ENCODE measurements around the gene KDM5C. TPM values are rescaled to one million over a fixed set of nuclear protein-coding genes. Genes with fewer than 3 reads are reported as not detected.

Gene KDM5C
- total and polyA plus RNA-seq, 2 of the 8 experiments (the other 6 are each of a cell fraction or from before 2014, with no cell fraction given), result 42.4 to 82.2 TPM

DNA sequence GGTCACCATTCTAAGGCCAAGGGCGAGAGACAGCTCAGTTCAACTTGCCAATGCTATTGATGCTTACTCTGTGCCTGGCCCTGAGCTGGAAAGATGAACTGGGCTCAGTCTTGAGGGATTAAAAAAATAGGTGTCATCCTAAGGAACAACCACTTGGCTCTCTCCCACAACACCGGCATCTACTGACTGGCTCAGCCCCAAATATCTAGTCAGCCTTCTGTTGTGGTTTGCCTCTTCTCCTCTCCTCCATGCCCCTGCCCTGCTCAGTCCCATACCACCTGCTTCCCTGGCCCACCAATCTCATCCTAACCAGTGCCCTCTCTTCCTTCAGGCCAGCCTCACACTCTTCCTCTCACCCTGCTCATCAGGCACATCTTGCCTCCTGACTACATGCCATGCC lies 29.6 kb downstream of the KDM5C start:
- Histone ChIP-seq H3K27me3 (replicated peaks in 1 of 4; ENCODE audit: control insufficient read depth in 3 of 4, extremely low read depth in 1 of 4, insufficient read depth in 3 of 4, low read length in 3 of 4) (no peaks in the 10 kb centered on the region), H2BK20ac (ENCODE audit: low read length) (no peak overlapping the region), H3K27ac (ENCODE audit: low read depth, low read length) (no peak overlapping the region), H3K79me2 (ENCODE audit: control insufficient read depth in 1 of 2, insufficient read depth in 2 of 2, low read length in 2 of 2) (no peaks in the 10 kb centered on the region), H3K9ac (replicated peaks in 1 of 4; ENCODE audit: extremely low read depth in 1 of 4, low read depth in 3 of 4, low read length in 3 of 4) (no peak overlapping the region), H3K56ac (replicated peaks; ENCODE audit: insufficient read length, low read depth, low read length) (no peak overlapping the region), H3K4me2 (ENCODE audit: insufficient read depth in 1 of 2, low read depth in 2 of 2, low read length in 2 of 2) (no peak overlapping the region), H2AK5ac (ENCODE audit: low read depth, low read length) (no peak overlapping the region), H2BK15ac (ENCODE audit: low read length) (no peak overlapping the region), H3K79me1 (ENCODE audit: low read depth, low read length) (no peaks in the 10 kb centered on the region), H3K4ac (replicated peaks; ENCODE audit: insufficient read length, low read depth, low read length) (no peak overlapping the region), H3K36me3 (ENCODE audit: control insufficient read depth in 2 of 4, insufficient read depth in 4 of 4, low read length in 3 of 4) (peaks cover 9 to 68% (median 46%) of the 10 kb centered on the region in 4 experiments; a peak in 6 of 8 replicates), H3K9me3 (ENCODE audit: insufficient read depth in 2 of 2, low read depth in 1 of 2, low read length in 1 of 2) (no peaks in the 10 kb centered on the region), H3K18ac (ENCODE audit: extremely low read depth, low read length) (no peak overlapping the region), H2BK5ac (ENCODE audit: low read depth, low read length) (no peak overlapping the region), H4K91ac (replicated peaks; ENCODE audit: insufficient read length, low read length) (no peak overlapping the region), H4K20me1 (replicated peaks in 1 of 2; ENCODE audit: control insufficient read depth in 1 of 2, insufficient read depth in 2 of 2, low read length in 2 of 2) (peaks cover 0 to 4% of the 10 kb centered on the region in 2 experiments), H2AFZ (ENCODE audit: low read length) (no peak overlapping the region), H2BK12ac (ENCODE audit: low read depth, low read length) (no peak overlapping the region), H3K23ac (ENCODE audit: insufficient read length) (no peak overlapping the region), H4K8ac (ENCODE audit: extremely low read depth, insufficient read depth, low read length) (no peak overlapping the region; the same call in 1 of the 2 replicates), H4K5ac (ENCODE audit: insufficient read length, low read depth, low read length) (no peak overlapping the region), H2BK120ac (replicated peaks; ENCODE audit: low read depth, low read length) (no peak overlapping the region), H3K23me2 (ENCODE audit: low read depth, low read length) (no peaks in the 10 kb centered on the region), H3K4me1 (replicated peaks in 1 of 4; ENCODE audit: control insufficient read depth in 3 of 4, insufficient read depth in 4 of 4, low read length in 3 of 4) (no peaks in the 10 kb centered on the region), H3K14ac (ENCODE audit: insufficient read length) (no peak overlapping the region), H3K4me3 (ENCODE audit: extremely low read depth in 1 of 4, insufficient read depth in 2 of 4, low read depth in 3 of 4, low read length in 4 of 4) (no peak overlapping the region)
- no peak for FAIRE-seq
- WGBS, 2 experiments (ENCODE audit: extremely low coverage in 1 of 2, insufficient coverage in 1 of 2, insufficient read length in 1 of 2, insufficient replicate concordance in 2 of 2, low coverage in 1 of 2, low lambda C conversion rate in 2 of 2, missing lambda C conversion rate in 1 of 2), result 100% methylated on average over 2 of the region's 2 CpGs; no CpG with 5 or more reads in 1 of the 2 experiments
- POLR2A ChIA-PET (ENCODE audit: partially characterized antibody), result interaction anchor here (1.0 to 1.5 kb wide), 2 partner anchors 8 to 10 kb away, joined by 3 to 4 read pairs; no protein-coding TSS in a partner anchor
- TF ChIP-seq TBP (IDR thresholded peaks at IDR 0.05; ENCODE audit: low read depth, low read length) (no peak), BACH1 (IDR thresholded peaks at IDR 0.05; ENCODE audit: low read length) (no peak), POU5F1 (IDR thresholded peaks at IDR 0.05; ENCODE audit: low read depth, low read length) (no peak), CHD1 (IDR thresholded peaks at IDR 0.05; ENCODE audit: low read depth, low read length) (no peak), BCL11A (IDR thresholded peaks at IDR 0.05; ENCODE audit: low read depth in 2 of 2, low read length in 2 of 2) (no peak), EGR1 (IDR thresholded peaks at IDR 0.05; ENCODE audit: borderline replicate concordance, low read depth, low read length) (no peak), RXRA (IDR thresholded peaks at IDR 0.05; ENCODE audit: insufficient read depth, low read depth, low read length) (no peak), PHF8 (conservative IDR thresholded peaks at IDR 0.05; ENCODE audit: low read depth, low read length) (no peak), SUZ12 (IDR thresholded peaks at IDR 0.05; ENCODE audit: low read length) (no peak)
- TF ChIP-seq, protein P1, sequence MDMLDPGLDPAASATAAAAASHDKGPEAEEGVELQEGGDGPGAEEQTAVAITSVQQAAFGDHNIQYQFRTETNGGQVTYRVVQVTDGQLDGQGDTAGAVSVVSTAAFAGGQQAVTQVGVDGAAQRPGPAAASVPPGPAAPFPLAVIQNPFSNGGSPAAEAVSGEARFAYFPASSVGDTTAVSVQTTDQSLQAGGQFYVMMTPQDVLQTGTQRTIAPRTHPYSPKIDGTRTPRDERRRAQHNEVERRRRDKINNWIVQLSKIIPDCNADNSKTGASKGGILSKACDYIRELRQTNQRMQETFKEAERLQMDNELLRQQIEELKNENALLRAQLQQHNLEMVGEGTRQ (IDR thresholded peaks at IDR 0.05; ENCODE audit: low read length), result no peak
- TF ChIP-seq, protein P2, sequence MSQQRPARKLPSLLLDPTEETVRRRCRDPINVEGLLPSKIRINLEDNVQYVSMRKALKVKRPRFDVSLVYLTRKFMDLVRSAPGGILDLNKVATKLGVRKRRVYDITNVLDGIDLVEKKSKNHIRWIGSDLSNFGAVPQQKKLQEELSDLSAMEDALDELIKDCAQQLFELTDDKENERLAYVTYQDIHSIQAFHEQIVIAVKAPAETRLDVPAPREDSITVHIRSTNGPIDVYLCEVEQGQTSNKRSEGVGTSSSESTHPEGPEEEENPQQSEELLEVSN (IDR thresholded peaks at IDR 0.05), result no peak
- no peak for DNase-seq (ENCODE audit: low read depth in 1 of 2, low spot score in 2 of 2)
- CTCF ChIA-PET (ENCODE audit: partially characterized antibody), result no interaction called here

Data from H1 (cell line).